ENCODE measurements around the gene G3BP2.

DNA sequence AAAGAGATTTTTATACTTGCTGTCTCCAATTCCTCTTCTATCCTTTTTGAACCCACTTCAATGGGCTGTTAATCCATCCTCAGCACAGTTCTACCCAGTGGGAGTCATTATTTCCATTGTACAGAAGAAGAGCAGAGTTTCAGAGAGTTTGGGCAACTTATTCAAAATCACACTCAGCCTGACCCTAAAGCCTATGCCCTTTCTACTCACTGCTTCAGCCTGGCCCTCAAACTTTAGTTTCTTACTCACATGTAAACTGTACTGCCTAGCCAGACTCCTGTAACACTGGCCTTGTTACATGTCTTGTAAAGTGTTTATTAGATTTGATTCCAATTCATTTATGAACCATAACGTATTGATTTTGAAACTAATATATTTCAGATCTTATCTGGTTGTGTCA lies 26.1 kb upstream of the G3BP2 start:
- TF ChIP-seq, protein P1, sequence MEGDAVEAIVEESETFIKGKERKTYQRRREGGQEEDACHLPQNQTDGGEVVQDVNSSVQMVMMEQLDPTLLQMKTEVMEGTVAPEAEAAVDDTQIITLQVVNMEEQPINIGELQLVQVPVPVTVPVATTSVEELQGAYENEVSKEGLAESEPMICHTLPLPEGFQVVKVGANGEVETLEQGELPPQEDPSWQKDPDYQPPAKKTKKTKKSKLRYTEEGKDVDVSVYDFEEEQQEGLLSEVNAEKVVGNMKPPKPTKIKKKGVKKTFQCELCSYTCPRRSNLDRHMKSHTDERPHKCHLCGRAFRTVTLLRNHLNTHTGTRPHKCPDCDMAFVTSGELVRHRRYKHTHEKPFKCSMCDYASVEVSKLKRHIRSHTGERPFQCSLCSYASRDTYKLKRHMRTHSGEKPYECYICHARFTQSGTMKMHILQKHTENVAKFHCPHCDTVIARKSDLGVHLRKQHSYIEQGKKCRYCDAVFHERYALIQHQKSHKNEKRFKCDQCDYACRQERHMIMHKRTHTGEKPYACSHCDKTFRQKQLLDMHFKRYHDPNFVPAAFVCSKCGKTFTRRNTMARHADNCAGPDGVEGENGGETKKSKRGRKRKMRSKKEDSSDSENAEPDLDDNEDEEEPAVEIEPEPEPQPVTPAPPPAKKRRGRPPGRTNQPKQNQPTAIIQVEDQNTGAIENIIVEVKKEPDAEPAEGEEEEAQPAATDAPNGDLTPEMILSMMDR (IDR thresholded peaks at IDR 0.05 in 4 of 5, conservative IDR thresholded peaks at IDR 0.05 in 1 of 5): no peak
- no peak for TF ChIP-seq POLR2A (IDR thresholded peaks at IDR 0.05)

Measured in gastrocnemius medialis (tissue), 4 donors.